ENCODE measurements around the gene POP5. TPM values are rescaled to one million over a fixed set of nuclear protein-coding genes. Genes with fewer than 3 reads are reported as not detected.
"Not testable (repeated sequence)": the region's sequence is repeated elsewhere in the genome, so short reads cannot be mapped to it uniquely, and the experiment has no call there.

Gene POP5
- total RNA-seq, 2 experiments from 2014 or later = 60.8 to 64.7 TPM

- POLR2A ChIA-PET; H3K36me3 Mint-ChIP-seq (ENCODE audit: low read depth); H3K27me3 Mint-ChIP-seq; H3K27ac Mint-ChIP-seq; DNase-seq; H3K4me1 Mint-ChIP-seq; H3K4me3 Mint-ChIP-seq; H3K9me3 Mint-ChIP-seq: not testable (repeated sequence)
- CTCF ChIA-PET = interaction anchor here (1.1 to 1.2 kb wide), 2 partner anchors 13 to 57 kb away, joined by 3 to 6 read pairs; no protein-coding TSS in a partner anchor
Measured at GRCh38 chr12:120602416-120602815, 21.2 kb upstream of the POP5 start.

DNA sequence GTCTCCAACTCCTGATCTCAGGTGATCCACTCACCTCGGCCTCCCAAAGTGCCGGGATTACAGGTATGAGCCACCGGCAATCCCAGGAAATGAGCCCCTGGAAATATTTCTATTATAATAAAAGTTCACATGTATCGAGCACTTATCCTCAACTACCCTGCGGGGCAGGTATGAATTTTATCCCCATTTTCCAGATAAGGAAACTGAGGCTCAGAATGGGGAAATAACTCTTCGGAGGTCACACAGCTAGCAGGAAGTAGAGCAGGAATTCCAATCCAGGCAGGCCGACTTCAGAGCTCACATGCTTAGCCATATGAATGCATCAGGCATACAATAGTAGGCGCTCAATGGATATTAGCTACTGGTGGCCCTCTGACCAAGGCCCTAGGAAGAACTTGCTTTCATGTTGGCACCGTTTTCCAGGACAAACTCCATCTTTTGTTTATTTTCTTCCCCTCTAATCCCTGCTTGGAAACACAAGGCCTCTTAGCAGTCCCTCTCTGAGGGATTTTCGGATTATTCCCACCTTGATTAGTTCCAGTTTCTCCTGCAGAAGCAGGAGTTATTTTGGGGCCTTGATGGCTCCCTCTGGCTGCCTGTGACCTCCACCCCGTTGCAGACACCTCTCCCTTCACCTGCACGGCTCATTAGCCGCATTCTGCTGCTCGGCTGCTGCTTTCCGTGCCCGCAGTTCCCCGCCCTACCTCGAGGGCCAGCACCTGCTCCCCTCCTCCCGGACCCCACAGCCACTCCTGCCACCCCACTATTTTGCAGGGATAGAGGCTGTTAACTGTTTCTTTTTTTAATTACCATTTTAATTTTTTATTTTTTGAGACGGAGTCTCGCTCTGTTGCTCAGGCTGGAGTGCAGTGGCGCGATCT, 18.7 kb upstream of the POP5 start:
- no peak for DNase-seq
- H3K4me1 Mint-ChIP-seq = no peaks in the 10 kb centered on the region
- no peak overlapping the region for H3K4me3 Mint-ChIP-seq
- POLR2A ChIA-PET = no interaction called here
- H3K27me3 Mint-ChIP-seq = peaks cover 6% of the 10 kb centered on the region
- no peaks in the 10 kb centered on the region for H3K36me3 Mint-ChIP-seq (ENCODE audit: low read depth)
- H3K9me3 Mint-ChIP-seq = no peaks in the 10 kb centered on the region
- H3K27ac Mint-ChIP-seq = no peak overlapping the region
- CTCF ChIA-PET = interaction anchor here (0.5 to 1.2 kb wide), 3 partner anchors 17 to 201 kb away, joined by 3 to 5 read pairs (median 4); no protein-coding TSS in a partner anchor

DNA sequence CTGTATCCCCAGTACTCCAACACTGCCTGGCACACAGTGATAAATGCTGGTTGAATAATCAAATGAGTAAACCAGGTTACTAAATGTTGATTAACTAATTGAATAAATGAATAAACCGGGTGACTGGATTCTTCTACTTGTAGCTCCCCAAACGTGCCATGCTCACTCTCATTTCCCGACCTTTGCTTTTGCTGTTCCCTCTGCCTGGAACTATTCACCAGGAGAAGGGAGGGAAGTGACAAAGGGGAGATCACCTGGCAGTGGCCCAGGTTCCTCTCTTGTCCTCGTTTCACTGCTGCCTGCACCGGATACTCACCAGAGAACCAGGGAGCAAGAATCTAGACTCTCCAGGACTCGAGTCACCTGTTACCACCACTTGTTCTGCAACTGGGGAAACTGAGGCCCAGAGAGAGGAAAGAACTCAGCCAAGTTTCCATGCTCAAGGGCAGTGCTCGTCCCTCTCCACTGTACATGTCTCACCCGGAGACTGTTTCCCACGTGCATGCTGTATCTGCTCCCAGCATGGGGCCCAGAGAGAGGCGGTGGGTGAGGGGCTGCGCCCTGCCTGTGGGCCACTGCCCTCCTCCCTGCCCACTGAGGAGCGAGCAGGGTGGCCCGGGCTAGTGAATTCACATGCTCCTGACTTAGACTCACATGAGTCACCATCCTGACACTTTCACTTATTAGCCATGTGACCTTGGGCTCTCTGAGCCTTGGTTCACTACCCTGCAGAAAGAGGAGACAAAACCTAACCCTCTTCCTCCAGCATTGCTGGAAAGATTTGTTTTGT, 17.7 kb upstream of the POP5 start:
- peaks cover 6% of the 10 kb centered on the region for H3K27me3 Mint-ChIP-seq
- no peaks in the 10 kb centered on the region for H3K36me3 Mint-ChIP-seq (ENCODE audit: low read depth)
- no peaks in the 10 kb centered on the region for H3K9me3 Mint-ChIP-seq
- H3K4me1 Mint-ChIP-seq = no peaks in the 10 kb centered on the region
- no peak overlapping the region for H3K4me3 Mint-ChIP-seq
- no peak overlapping the region for H3K27ac Mint-ChIP-seq
- CTCF ChIA-PET = interaction anchor here (0.7 kb wide), 1 partner anchor 44 kb away, joined by 4 read pairs; no protein-coding TSS in a partner anchor
- DNase-seq = no peak
- POLR2A ChIA-PET = no interaction called here

DNA sequence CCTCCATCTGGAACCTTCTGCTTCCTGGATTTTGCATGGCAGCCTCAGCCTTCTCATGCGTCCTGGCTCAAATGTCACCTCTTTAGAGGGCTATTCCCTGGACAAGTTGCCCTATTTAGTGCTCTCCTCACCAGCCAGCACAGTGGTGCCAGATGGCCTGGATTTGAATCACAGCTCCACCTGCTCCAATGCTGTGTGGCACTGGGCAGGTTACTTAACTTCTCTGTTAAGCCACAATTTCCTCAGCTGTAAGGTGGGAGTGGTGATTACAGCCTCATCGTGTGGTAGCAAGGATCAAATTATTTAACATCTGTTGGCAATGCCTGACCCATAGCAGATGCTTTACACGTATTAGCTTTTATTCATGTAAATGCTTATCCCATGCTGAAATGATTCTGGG, 16.7 kb upstream of the POP5 start:
- H3K27ac Mint-ChIP-seq = no peak overlapping the region
- no peaks in the 10 kb centered on the region for H3K36me3 Mint-ChIP-seq (ENCODE audit: low read depth)
- no peak for DNase-seq
- H3K4me3 Mint-ChIP-seq = no peak overlapping the region
- peaks cover 6% of the 10 kb centered on the region for H3K27me3 Mint-ChIP-seq
- POLR2A ChIA-PET = no interaction called here
- no peaks in the 10 kb centered on the region for H3K4me1 Mint-ChIP-seq
- H3K9me3 Mint-ChIP-seq = no peaks in the 10 kb centered on the region
- CTCF ChIA-PET = interaction anchor here (0.7 kb wide), 1 partner anchor 43 kb away, joined by 4 read pairs; no protein-coding TSS in a partner anchor

DNA sequence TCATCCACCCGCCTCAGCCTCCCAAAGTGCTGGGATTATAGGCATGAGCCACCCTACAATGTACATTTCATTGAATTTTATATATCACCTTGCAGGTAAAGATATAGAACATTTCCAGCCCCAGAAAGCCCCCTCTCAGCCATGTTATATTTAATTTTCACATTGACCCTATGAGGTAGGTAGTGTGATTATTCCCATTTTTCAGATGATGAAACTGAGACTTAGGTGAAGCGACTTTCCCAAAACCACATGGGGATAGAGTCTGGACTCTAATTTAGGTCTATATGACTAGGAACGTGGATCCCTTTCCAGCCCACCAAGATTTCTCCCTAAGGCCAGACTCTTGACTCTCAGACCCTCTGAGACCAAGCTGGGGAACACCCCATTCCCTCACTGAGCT, 15.7 kb upstream of the POP5 start:
- POLR2A ChIA-PET = interaction anchor here (0.7 kb wide), 1 partner anchor 28 kb away, joined by 4 read pairs; no protein-coding TSS in a partner anchor
- H3K27ac Mint-ChIP-seq = no peak overlapping the region

GRCh38 chr12:120592121-120593049, 11.2 kb upstream of the POP5 start:
- CTCF ChIA-PET = interaction anchor here (0.6 to 1.0 kb wide), 3 partner anchors 13 to 771 kb away, joined by 3 to 4 read pairs (median 4); no protein-coding TSS in a partner anchor
- H3K27ac Mint-ChIP-seq = no peak overlapping the region
- no peak for DNase-seq
- no peaks in the 10 kb centered on the region for H3K27me3 Mint-ChIP-seq
- H3K9me3 Mint-ChIP-seq = no peaks in the 10 kb centered on the region
- no peak overlapping the region for H3K4me3 Mint-ChIP-seq
- H3K4me1 Mint-ChIP-seq = no peaks in the 10 kb centered on the region
- no peaks in the 10 kb centered on the region for H3K36me3 Mint-ChIP-seq (ENCODE audit: low read depth)
- POLR2A ChIA-PET = no interaction called here

More for the DNA sequence above, 15.7 kb upstream of the POP5 start:
- peaks cover 3% of the 10 kb centered on the region for H3K27me3 Mint-ChIP-seq
- H3K4me3 Mint-ChIP-seq = no peak overlapping the region
- no peaks in the 10 kb centered on the region for H3K4me1 Mint-ChIP-seq
- no peaks in the 10 kb centered on the region for H3K36me3 Mint-ChIP-seq (ENCODE audit: low read depth)
- DNase-seq = no peak
- no peaks in the 10 kb centered on the region for H3K9me3 Mint-ChIP-seq
- CTCF ChIA-PET = interaction anchor here (0.6 kb wide), 1 partner anchor 412 kb away, joined by 3 read pairs; no protein-coding TSS in a partner anchor

DNA sequence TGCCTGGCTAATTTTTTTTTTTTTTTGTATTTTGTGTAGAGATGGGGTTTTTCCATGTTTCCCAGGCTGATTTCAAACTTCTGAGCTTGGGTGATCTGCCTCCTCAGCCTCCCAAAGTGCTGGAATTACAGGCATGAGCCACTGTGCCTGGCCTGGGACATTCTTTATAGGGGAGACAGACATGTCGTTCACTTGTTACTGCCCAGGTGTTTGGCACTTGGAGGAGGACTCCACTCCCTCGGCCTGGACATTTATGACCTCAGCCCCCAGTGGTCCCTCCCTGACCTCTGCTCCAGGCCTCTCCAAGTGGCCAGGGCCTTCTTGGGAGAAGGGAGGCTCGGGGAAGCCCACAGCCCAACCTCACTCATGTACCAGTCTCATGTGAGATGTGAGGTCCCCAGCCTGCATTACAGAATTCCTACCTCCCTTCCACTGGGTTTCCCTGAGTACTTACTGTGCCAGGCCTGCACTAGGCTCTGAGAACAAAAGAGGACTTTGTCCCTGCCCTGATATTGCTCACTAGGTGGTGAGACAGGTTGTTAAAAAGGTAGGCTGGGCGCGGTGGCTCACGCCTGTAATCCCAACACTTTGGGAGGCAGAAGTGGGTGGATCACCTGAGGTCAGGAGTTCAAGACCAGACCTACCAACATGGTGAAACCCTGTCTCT, 9.7 kb upstream of the POP5 start:
- ChIA-PET CTCF (interaction anchor here (0.8 to 1.7 kb wide), 2 partner anchors 10 kb away, joined by 3 read pairs; partner anchors contain the start of gene POP5), POLR2A (interaction anchor here (1.1 kb wide), 1 partner anchor 10 kb away, joined by 4 read pairs; the partner anchor contains the start of gene POP5)
- Mint-ChIP-seq H3K4me3 (no peak overlapping the region), H3K36me3 (ENCODE audit: low read depth) (no peaks in the 10 kb centered on the region), H3K27ac (no peak overlapping the region), H3K4me1 (no peaks in the 10 kb centered on the region), H3K9me3 (no peaks in the 10 kb centered on the region), H3K27me3 (peaks cover 7% of the 10 kb centered on the region)
- DNase-seq = no peak

GRCh38 chr12:120588948-120589930, 8.0 kb upstream of the POP5 start:
- POLR2A ChIA-PET = no interaction called here

DNA sequence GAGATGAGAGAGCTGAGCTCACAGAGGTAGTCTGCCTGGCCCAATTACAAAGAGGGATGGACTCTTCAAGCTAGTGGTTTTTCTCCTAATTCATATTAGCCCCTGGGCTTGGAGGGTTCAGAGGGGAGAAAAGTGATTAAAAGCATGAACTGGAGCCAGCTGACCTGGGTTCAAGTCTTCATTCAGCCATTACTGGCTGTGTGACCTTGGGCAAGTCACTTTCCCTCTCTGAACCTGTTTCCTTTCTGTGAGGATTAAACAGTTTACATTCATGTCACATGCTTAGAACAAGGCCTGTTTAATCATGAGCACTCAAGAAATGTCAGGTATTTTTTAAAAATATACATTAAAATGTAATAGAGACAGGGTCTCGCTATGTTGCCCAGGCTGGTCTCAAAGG, 7.2 kb upstream of the POP5 start:
- DNase-seq = no peak
- Mint-ChIP-seq H3K36me3 (ENCODE audit: low read depth) (no peaks in the 10 kb centered on the region), H3K27me3 (peaks cover 25% of the 10 kb centered on the region), H3K4me3 (no peak overlapping the region), H3K4me1 (peaks cover 8% of the 10 kb centered on the region), H3K27ac (no peak overlapping the region), H3K9me3 (no peaks in the 10 kb centered on the region)
- ChIA-PET CTCF (interaction anchor here (0.9 to 1.2 kb wide), 2 partner anchors 13 to 22 kb away, joined by 3 read pairs; no protein-coding TSS in a partner anchor), POLR2A (no interaction called here)

More at GRCh38 chr12:120588948-120589930, 8.0 kb upstream of the POP5 start:
- no peaks in the 10 kb centered on the region for H3K36me3 Mint-ChIP-seq (ENCODE audit: low read depth)
- H3K27ac Mint-ChIP-seq = no peak overlapping the region
- H3K4me1 Mint-ChIP-seq = peaks cover 1% of the 10 kb centered on the region
- H3K4me3 Mint-ChIP-seq = no peak overlapping the region
- peaks cover 16% of the 10 kb centered on the region for H3K27me3 Mint-ChIP-seq
- H3K9me3 Mint-ChIP-seq = no peaks in the 10 kb centered on the region
- no peak for DNase-seq
- CTCF ChIA-PET = interaction anchor here (0.6 to 1.7 kb wide), 4 partner anchors 8 to 21 kb away, joined by 3 to 6 read pairs (median 3); partner anchors contain the start of gene POP5

DNA sequence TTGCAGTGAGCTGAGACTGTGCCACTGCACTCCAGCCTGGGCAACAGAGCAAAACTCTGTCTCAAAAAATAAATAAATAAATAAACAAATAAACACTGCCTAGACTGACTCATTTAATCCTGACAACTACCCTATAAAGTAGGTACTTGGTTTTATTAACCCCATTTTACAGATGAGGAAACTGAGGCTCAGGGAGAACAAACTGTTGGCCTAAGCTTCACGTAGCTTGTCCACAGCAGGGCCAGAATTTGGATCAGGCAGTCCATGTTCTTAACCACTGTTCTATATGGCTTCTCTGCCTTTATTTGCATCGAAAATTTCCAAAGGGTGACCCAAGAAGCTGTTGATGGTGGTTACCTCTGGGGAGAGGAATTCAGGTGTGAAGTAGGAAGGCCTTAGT, 5.7 kb upstream of the POP5 start:
- DNase-seq = no peak
- Mint-ChIP-seq H3K27me3 (peaks cover 27% of the 10 kb centered on the region), H3K36me3 (ENCODE audit: low read depth) (no peaks in the 10 kb centered on the region), H3K27ac (no peak overlapping the region), H3K4me1 (peaks cover 18% of the 10 kb centered on the region), H3K9me3 (no peaks in the 10 kb centered on the region), H3K4me3 (no peak overlapping the region)
- POLR2A ChIA-PET = no interaction called here
- CTCF ChIA-PET = interaction anchor here (0.7 to 0.9 kb wide), 2 partner anchors 9 to 11 kb away, joined by 3 read pairs; no protein-coding TSS in a partner anchor

- no peak overlapping the region for H3K27ac Mint-ChIP-seq
- H3K9me3 Mint-ChIP-seq = no peaks in the 10 kb centered on the region
- ChIA-PET CTCF (no interaction called here), POLR2A (no interaction called here)
- no peak for DNase-seq
- H3K4me1 Mint-ChIP-seq = peaks cover 24% of the 10 kb centered on the region
- no peaks in the 10 kb centered on the region for H3K36me3 Mint-ChIP-seq (ENCODE audit: low read depth)
- H3K27me3 Mint-ChIP-seq = peaks cover 27% of the 10 kb centered on the region
- H3K4me3 Mint-ChIP-seq = no peak overlapping the region
Measured at GRCh38 chr12:120586206-120586605, 5.0 kb upstream of the POP5 start.
